ENCODE measurements around the gene ACSM3.

Gene ACSM3

GRCh38 chr16:20826039-20826566 lies 62.3 kb downstream of the ACSM3 start:
- Histone ChIP-seq H3K27ac (no peak overlapping the region), H3K4me2 (no peak overlapping the region), H3K79me2 (ENCODE audit: insufficient read depth, low read depth) (no peaks in the 10 kb centered on the region), H3K36me3 (ENCODE audit: insufficient read depth) (no peaks in the 10 kb centered on the region), H3K9ac (no peak overlapping the region), H3K27me3 (ENCODE audit: insufficient read depth, low read depth) (no peaks in the 10 kb centered on the region), H4K20me1 (ENCODE audit: insufficient read depth) (no peaks in the 10 kb centered on the region; the same call in 1 of the 2 replicates), H3K4me1 (ENCODE audit: low read depth, poor library complexity, severe bottlenecking) (no peaks in the 10 kb centered on the region), H3K4me3 (IDR thresholded peaks at IDR 0.05; ENCODE audit: insufficient read depth, low read depth, low read length) (no peak overlapping the region), H2AFZ (ENCODE audit: low read depth) (no peak overlapping the region)
- TF ChIP-seq, protein P1, sequence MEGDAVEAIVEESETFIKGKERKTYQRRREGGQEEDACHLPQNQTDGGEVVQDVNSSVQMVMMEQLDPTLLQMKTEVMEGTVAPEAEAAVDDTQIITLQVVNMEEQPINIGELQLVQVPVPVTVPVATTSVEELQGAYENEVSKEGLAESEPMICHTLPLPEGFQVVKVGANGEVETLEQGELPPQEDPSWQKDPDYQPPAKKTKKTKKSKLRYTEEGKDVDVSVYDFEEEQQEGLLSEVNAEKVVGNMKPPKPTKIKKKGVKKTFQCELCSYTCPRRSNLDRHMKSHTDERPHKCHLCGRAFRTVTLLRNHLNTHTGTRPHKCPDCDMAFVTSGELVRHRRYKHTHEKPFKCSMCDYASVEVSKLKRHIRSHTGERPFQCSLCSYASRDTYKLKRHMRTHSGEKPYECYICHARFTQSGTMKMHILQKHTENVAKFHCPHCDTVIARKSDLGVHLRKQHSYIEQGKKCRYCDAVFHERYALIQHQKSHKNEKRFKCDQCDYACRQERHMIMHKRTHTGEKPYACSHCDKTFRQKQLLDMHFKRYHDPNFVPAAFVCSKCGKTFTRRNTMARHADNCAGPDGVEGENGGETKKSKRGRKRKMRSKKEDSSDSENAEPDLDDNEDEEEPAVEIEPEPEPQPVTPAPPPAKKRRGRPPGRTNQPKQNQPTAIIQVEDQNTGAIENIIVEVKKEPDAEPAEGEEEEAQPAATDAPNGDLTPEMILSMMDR (conservative IDR thresholded peaks at IDR 0.05; ENCODE audit: low read depth, low read length): no peak

DNA sequence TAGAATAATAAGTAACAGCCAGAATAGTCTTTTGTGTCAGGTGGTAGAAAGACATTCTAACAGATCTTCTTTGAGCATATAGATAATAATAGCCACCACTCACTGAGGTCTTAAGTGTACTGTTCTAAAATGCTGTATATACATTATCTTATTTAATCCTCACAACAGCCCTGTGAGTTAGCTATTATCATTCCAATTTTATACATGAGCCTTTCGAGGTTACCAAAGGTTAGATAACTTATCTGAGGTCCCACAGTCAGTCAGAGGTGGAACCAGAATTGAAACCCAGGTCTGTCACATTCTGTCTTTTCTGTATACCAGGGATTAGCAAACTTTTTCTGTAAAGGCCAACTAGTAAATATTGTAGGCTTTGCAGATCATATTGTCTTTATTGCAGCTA lies 65.7 kb downstream of the ACSM3 start:
- no peaks in the 10 kb centered on the region for H3K4me1 ChIP-seq (ENCODE audit: low read depth, poor library complexity, severe bottlenecking)
- no peak overlapping the region for H3K9ac ChIP-seq
- no peaks in the 10 kb centered on the region for H3K27me3 ChIP-seq (ENCODE audit: insufficient read depth, low read depth)
- no peak overlapping the region for H3K27ac ChIP-seq
- TF ChIP-seq, protein P1 (conservative IDR thresholded peaks at IDR 0.05; ENCODE audit: low read depth, low read length): no peak
- no peaks in the 10 kb centered on the region for H4K20me1 ChIP-seq (ENCODE audit: insufficient read depth)
- H3K79me2 ChIP-seq (ENCODE audit: insufficient read depth, low read depth): no peaks in the 10 kb centered on the region
- no peak overlapping the region for H2AFZ ChIP-seq (ENCODE audit: low read depth)
- H3K4me2 ChIP-seq: no peak overlapping the region
- no peaks in the 10 kb centered on the region for H3K36me3 ChIP-seq (ENCODE audit: insufficient read depth)
- no peak overlapping the region for H3K4me3 ChIP-seq (IDR thresholded peaks at IDR 0.05; ENCODE audit: insufficient read depth, low read depth, low read length)

DNA sequence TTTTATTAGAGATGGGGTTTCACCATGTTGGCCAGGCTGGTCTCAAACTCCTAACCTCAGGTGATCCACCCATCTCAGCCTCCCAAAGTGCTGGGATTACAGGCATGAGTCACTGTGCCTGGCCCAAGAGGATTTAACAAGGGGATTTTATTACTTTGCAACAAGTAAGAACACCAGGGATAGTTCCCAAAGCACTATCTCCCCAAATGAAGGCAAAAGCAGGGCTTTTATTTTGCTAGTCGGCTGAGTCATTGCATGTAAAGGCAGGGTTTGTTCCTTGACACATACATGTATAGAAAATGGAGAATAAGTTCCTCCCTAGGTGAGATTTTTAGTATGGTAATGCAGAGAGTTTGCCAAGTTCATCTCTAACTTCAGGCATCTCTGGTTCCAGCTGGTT lies 66.6 kb downstream of the ACSM3 start:
- H4K20me1 ChIP-seq (ENCODE audit: insufficient read depth): no peaks in the 10 kb centered on the region
- no peaks in the 10 kb centered on the region for H3K79me2 ChIP-seq (ENCODE audit: insufficient read depth, low read depth)
- H3K4me3 ChIP-seq (IDR thresholded peaks at IDR 0.05; ENCODE audit: insufficient read depth, low read depth, low read length): no peak overlapping the region
- H3K27me3 ChIP-seq (ENCODE audit: insufficient read depth, low read depth): no peaks in the 10 kb centered on the region
- H2AFZ ChIP-seq (ENCODE audit: low read depth): no peak overlapping the region
- H3K36me3 ChIP-seq (ENCODE audit: insufficient read depth): no peaks in the 10 kb centered on the region
- TF ChIP-seq, protein P1 (conservative IDR thresholded peaks at IDR 0.05; ENCODE audit: low read depth, low read length): no peak
- no peak overlapping the region for H3K4me2 ChIP-seq
- no peak overlapping the region for H3K27ac ChIP-seq
- H3K9ac ChIP-seq: no peak overlapping the region
- no peaks in the 10 kb centered on the region for H3K4me1 ChIP-seq (ENCODE audit: low read depth, poor library complexity, severe bottlenecking)

- no peaks in the 10 kb centered on the region for H4K20me1 ChIP-seq (ENCODE audit: insufficient read depth)
- no peak overlapping the region for H3K9ac ChIP-seq
- H3K79me2 ChIP-seq (ENCODE audit: insufficient read depth, low read depth): no peaks in the 10 kb centered on the region
- H3K4me2 ChIP-seq: no peak overlapping the region
- H3K4me1 ChIP-seq (ENCODE audit: low read depth, poor library complexity, severe bottlenecking): no peaks in the 10 kb centered on the region
- H3K36me3 ChIP-seq (ENCODE audit: insufficient read depth): no peaks in the 10 kb centered on the region
- H3K27ac ChIP-seq: no peak overlapping the region
- H2AFZ ChIP-seq (ENCODE audit: low read depth): no peak overlapping the region
- TF ChIP-seq, protein P1 (conservative IDR thresholded peaks at IDR 0.05; ENCODE audit: low read depth, low read length): no peak
- no peak overlapping the region for H3K4me3 ChIP-seq (IDR thresholded peaks at IDR 0.05; ENCODE audit: insufficient read depth, low read depth, low read length)
- H3K27me3 ChIP-seq (ENCODE audit: insufficient read depth, low read depth): no peaks in the 10 kb centered on the region
These were observed 69.3 kb downstream of the ACSM3 start for GRCh38 chr16:20833086-20833485.

Measured in KMS-11 (cell line).